HG03565 (cell line): ENCODE results near the gene SPACA6.

Source experiments
- ATAC-seq: cut with Tn5 transposase; IDR thresholded peaks from one replicate; pipeline ENCODE4 v1.9.1; 2021; ENCODE audit warnings: mild to moderate bottlenecking, moderate library complexity; ENCODE audit not compliant: unreplicated experiment

Gene SPACA6

GRCh38 chr19:51703575-51704515, 10.7 kb downstream of the SPACA6 start:
- ATAC-seq: peak; percentile 70

- ATAC-seq: no peak
Observed at GRCh38 chr19:51704626-51705025, 11.5 kb downstream of the SPACA6 start.

- no peak for ATAC-seq
Observed at GRCh38 chr19:51706296-51706695, 13.2 kb downstream of the SPACA6 start.

GRCh38 chr19:51706885-51707284, 13.8 kb downstream of the SPACA6 start:
- no peak for ATAC-seq

- ATAC-seq: no peak
Observed at GRCh38 chr19:51708811-51709210, 15.7 kb downstream of the SPACA6 start.

GRCh38 chr19:51709575-51709974, 16.4 kb downstream of the SPACA6 start:
- no peak for ATAC-seq

- ATAC-seq: no peak
Observed at GRCh38 chr19:51710163-51710562, 17.0 kb downstream of the SPACA6 start.

GRCh38 chr19:51711702-51712101, 18.6 kb downstream of the SPACA6 start:
- no peak for ATAC-seq

GRCh38 chr19:51712461-51713081, 19.4 kb downstream of the SPACA6 start:
- no peak for ATAC-seq

GRCh38 chr19:51713319-51714285, 20.5 kb downstream of the SPACA6 start:
- no peak for ATAC-seq

- no peak for ATAC-seq
Observed at GRCh38 chr19:51714848-51715247, 21.7 kb downstream of the SPACA6 start.

GRCh38 chr19:51715850-51716249, 22.7 kb downstream of the SPACA6 start:
- no peak for ATAC-seq

GRCh38 chr19:51716925-51717324, 23.8 kb downstream of the SPACA6 start:
- no peak for ATAC-seq

GRCh38 chr19:51719251-51719988, 26.3 kb downstream of the SPACA6 start:
- no peak for ATAC-seq

- ATAC-seq: no peak
Observed at GRCh38 chr19:51721905-51722304, 28.8 kb downstream of the SPACA6 start.

GRCh38 chr19:51722492-51722891, 29.4 kb downstream of the SPACA6 start:
- ATAC-seq: no peak

GRCh38 chr19:51724543-51724942, 31.4 kb downstream of the SPACA6 start:
- no peak for ATAC-seq

GRCh38 chr19:51726049-51726448, 32.9 kb downstream of the SPACA6 start:
- ATAC-seq: no peak

- ATAC-seq: no peak
Observed at GRCh38 chr19:51727349-51727880, 34.3 kb downstream of the SPACA6 start.

GRCh38 chr19:51729781-51730180, 36.7 kb downstream of the SPACA6 start:
- ATAC-seq: no peak
